ENCODE measurements around the gene TRHDE. TPM values are rescaled to one million over a fixed set of nuclear protein-coding genes. Genes with fewer than 3 reads are reported as not detected.

The TRHDE gene
- total RNA-seq, 1 experiment from 2014 or later, result 0.74 TPM

DNA sequence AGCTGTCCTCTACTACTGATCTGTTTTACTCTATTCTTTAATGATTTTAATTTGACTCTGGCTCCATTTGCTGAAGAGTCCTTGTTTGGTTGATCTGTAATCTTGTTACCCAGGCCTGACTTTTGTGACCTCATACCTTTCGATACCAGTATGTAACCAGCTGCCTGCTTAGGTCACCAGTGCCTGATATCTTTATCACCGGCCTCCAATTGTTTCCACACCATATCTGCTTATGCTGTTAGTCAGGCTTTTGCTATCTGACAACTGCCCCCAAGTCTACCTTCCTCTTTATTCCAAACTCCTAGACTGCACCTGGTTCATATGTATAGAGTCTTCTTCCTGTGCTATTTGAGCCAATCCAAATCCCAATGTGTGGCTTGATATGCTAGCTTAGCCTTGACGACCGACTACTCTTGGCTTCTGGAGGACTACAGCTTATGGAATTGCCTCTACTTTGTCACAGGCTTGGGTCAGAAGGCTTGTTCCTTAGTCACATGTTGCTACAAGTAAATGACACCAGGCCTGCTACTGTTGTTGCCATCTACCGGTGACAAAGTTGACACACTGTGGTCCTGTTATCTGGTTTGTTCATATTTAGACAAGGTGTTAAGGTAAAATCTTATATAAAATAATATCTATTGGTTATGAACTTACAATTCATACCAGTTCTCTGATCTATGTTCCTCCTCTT, 193.9 kb downstream of the TRHDE start:
- H3K27me3 ChIP-seq (ENCODE audit: insufficient read depth, low read depth), result no peaks in the 10 kb centered on the region
- ChIA-PET CTCF (no interaction called here), POLR2A (ENCODE audit: unreplicated experiment) (no interaction called here)
- DNase-seq, result no peak
- H3K4me1 ChIP-seq (replicated peaks; ENCODE audit: insufficient read depth), result no peaks in the 10 kb centered on the region
- H3K9me2 ChIP-seq (ENCODE audit: insufficient read depth), result no peaks in the 10 kb centered on the region
- H3F3A ChIP-seq (ENCODE audit: insufficient read depth, low read depth), result no peaks in the 10 kb centered on the region
- no peaks in the 10 kb centered on the region; the same call in 1 of the 2 replicates for H4K20me1 ChIP-seq (ENCODE audit: insufficient read depth)
- BruUV-seq (replicated peaks), result no TSS peak
- H3K27ac ChIP-seq, result no peak overlapping the region
- no peaks in the 10 kb centered on the region for H3K36me3 ChIP-seq (ENCODE audit: low read depth)
- intact Hi-C loops (cut with micrococcal nuclease; ENCODE audit: unreplicated experiment), result no loop called here
- H3K4me3 ChIP-seq, result no peak overlapping the region
- no peak overlapping the region for H2AFZ ChIP-seq
- TF ChIP-seq EZH2 (IDR thresholded peaks at IDR 0.05; ENCODE audit: low read depth), result no peak
- TF ChIP-seq, protein P1, sequence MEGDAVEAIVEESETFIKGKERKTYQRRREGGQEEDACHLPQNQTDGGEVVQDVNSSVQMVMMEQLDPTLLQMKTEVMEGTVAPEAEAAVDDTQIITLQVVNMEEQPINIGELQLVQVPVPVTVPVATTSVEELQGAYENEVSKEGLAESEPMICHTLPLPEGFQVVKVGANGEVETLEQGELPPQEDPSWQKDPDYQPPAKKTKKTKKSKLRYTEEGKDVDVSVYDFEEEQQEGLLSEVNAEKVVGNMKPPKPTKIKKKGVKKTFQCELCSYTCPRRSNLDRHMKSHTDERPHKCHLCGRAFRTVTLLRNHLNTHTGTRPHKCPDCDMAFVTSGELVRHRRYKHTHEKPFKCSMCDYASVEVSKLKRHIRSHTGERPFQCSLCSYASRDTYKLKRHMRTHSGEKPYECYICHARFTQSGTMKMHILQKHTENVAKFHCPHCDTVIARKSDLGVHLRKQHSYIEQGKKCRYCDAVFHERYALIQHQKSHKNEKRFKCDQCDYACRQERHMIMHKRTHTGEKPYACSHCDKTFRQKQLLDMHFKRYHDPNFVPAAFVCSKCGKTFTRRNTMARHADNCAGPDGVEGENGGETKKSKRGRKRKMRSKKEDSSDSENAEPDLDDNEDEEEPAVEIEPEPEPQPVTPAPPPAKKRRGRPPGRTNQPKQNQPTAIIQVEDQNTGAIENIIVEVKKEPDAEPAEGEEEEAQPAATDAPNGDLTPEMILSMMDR (conservative IDR thresholded peaks at IDR 0.05), result no peak
- H3K4me2 ChIP-seq, result no peak overlapping the region
- H3K79me2 ChIP-seq (ENCODE audit: low read depth), result no peaks in the 10 kb centered on the region
- no peaks in the 10 kb centered on the region for H3K9me3 ChIP-seq (ENCODE audit: insufficient read depth, low read depth)

DNA sequence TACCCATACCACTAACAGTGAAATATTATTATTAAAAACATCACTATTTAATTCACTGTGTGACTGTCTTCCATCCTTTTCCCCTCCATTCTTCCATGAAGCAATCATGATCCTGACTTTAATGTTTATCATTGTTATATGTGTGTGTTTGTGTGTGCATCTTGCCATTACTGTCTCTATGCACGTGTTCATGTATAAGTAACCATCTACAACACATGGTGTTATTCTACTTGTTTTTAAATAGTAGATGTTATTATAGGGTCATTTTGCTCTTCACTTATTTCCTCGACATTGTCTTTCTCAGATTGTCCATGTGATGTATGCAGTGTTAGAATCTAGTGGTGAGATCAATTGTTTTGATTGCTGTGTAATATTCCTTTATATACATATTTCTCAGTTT, 195.8 kb downstream of the TRHDE start:
- Histone ChIP-seq H3K27me3 (ENCODE audit: insufficient read depth, low read depth) (no peaks in the 10 kb centered on the region), H2AFZ (no peak overlapping the region), H3K4me3 (no peak overlapping the region), H4K20me1 (ENCODE audit: insufficient read depth) (no peaks in the 10 kb centered on the region), H3K79me2 (ENCODE audit: low read depth) (no peaks in the 10 kb centered on the region), H3K4me1 (replicated peaks; ENCODE audit: insufficient read depth) (no peaks in the 10 kb centered on the region), H3K27ac (no peak overlapping the region), H3K4me2 (no peak overlapping the region), H3K9me3 (ENCODE audit: insufficient read depth, low read depth) (no peaks in the 10 kb centered on the region), H3K36me3 (ENCODE audit: low read depth) (no peaks in the 10 kb centered on the region), H3K9me2 (ENCODE audit: insufficient read depth) (no peaks in the 10 kb centered on the region), H3F3A (ENCODE audit: insufficient read depth, low read depth) (no peaks in the 10 kb centered on the region)
- CTCF ChIA-PET, result no interaction called here
- POLR2A ChIA-PET (ENCODE audit: unreplicated experiment), result no interaction called here
- DNase-seq, result no peak
- TF ChIP-seq EZH2 (IDR thresholded peaks at IDR 0.05; ENCODE audit: low read depth), result no peak
- TF ChIP-seq, protein P1 (conservative IDR thresholded peaks at IDR 0.05), result no peak
- intact Hi-C loops (cut with micrococcal nuclease; ENCODE audit: unreplicated experiment), result no loop called here
- BruUV-seq (replicated peaks), result no TSS peak

DNA sequence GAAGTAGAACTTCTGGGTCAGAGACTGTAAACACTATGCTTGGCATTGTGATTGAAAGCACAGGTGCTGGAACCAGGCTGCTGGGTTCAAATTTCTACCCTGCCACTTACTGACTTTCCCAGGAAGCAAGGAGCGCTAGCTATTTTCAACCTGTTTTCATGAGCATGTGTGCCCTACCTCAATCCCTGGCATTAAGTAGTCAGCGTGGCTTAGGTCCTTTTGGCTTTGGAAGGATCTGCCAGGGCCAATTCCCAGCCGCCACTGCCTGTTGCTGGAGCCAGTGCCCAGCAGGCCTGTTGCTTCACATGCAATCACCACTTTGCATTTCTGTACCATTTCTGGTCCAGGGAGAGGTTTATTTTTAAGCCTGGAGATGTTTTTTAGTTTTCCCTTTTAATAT, 196.3 kb downstream of the TRHDE start:
- intact Hi-C loops (cut with micrococcal nuclease; ENCODE audit: unreplicated experiment), result no loop called here
- no TSS peak for BruUV-seq (replicated peaks)
- H3K4me2 ChIP-seq, result no peak overlapping the region
- H3K9me3 ChIP-seq (ENCODE audit: insufficient read depth, low read depth), result no peaks in the 10 kb centered on the region
- ChIA-PET CTCF (no interaction called here), POLR2A (ENCODE audit: unreplicated experiment) (no interaction called here)
- TF ChIP-seq, protein P1 (conservative IDR thresholded peaks at IDR 0.05), result no peak
- H3K9me2 ChIP-seq (ENCODE audit: insufficient read depth), result no peaks in the 10 kb centered on the region
- no peaks in the 10 kb centered on the region for H3F3A ChIP-seq (ENCODE audit: insufficient read depth, low read depth)
- H3K36me3 ChIP-seq (ENCODE audit: low read depth), result no peaks in the 10 kb centered on the region
- H3K79me2 ChIP-seq (ENCODE audit: low read depth), result no peaks in the 10 kb centered on the region
- DNase-seq, result no peak
- no peak overlapping the region for H3K27ac ChIP-seq
- H3K4me3 ChIP-seq, result no peak overlapping the region
- no peaks in the 10 kb centered on the region for H3K27me3 ChIP-seq (ENCODE audit: insufficient read depth, low read depth)
- H2AFZ ChIP-seq, result no peak overlapping the region
- H4K20me1 ChIP-seq (ENCODE audit: insufficient read depth), result no peaks in the 10 kb centered on the region
- H3K4me1 ChIP-seq (replicated peaks; ENCODE audit: insufficient read depth), result no peaks in the 10 kb centered on the region

All from PC-9 (cell line).